Measurements from ENCODE around the gene CHRNA7.
A peak's percentile ranks its signal among the peaks of the same experiment; 100 is the strongest.

The CHRNA7 gene
- 0 to 0.09 (median 0) reads per million in 3 donors for total RNA-seq

- no peaks in the 10 kb centered on the region for H3K27me3 ChIP-seq (replicated peaks; ENCODE audit: control insufficient read depth, insufficient read depth, low read length, poor library complexity, severe bottlenecking)
- H3K4me3 ChIP-seq (ENCODE audit: insufficient read depth, low read depth, low read length, poor library complexity, severe bottlenecking), result peak within 1 kb of the TSS; percentile 32
- no peaks in the 10 kb centered on the region for H3K36me3 ChIP-seq (ENCODE audit: control insufficient read depth, insufficient read depth, low read length)
- no peak within 1 kb of the TSS for H3K27ac ChIP-seq (ENCODE audit: insufficient read depth, low read length, poor library complexity, severe bottlenecking)
- H3K4me1 ChIP-seq (ENCODE audit: control insufficient read depth, insufficient read depth, low read length, poor library complexity, severe bottlenecking), result peaks cover 10% of the 10 kb centered on the region
- no peaks in the 10 kb centered on the region for H3K9me3 ChIP-seq (ENCODE audit: control insufficient read depth, low read length)
- no peak for DNase-seq
Measured at GRCh38 chr15:32029862-32030781, at the start of gene CHRNA7. TSS of gene CHRNA7 (plus strand) at chr15:32030515. CDS start at chr15:32030595, 80 bp downstream.

DNA sequence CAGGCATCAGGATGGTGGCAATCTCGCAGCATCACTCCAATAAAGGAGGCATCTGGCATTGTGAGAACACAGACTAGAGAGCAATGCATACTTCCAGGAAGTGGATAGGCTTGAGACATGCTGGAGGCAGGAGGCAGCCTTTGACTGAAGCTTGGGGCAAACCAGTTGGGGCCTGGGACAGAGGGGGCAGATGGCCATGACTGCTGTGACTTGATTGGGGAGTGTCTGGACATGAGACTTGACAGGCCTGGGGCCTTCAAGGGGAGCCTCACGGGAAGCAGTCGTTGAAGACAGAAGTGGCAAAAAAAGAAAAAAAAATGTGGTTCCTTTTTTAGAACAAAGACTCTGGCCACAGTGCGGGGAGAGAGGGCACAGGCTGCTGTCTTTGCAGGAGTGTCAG lies 44.7 kb upstream of the CHRNA7 start:
- no peak for DNase-seq
- Histone ChIP-seq H3K27me3 (replicated peaks; ENCODE audit: control insufficient read depth, insufficient read depth, low read length, poor library complexity, severe bottlenecking) (no peaks in the 10 kb centered on the region), H3K27ac (ENCODE audit: insufficient read depth, low read length, poor library complexity, severe bottlenecking) (no peak overlapping the region)

DNA sequence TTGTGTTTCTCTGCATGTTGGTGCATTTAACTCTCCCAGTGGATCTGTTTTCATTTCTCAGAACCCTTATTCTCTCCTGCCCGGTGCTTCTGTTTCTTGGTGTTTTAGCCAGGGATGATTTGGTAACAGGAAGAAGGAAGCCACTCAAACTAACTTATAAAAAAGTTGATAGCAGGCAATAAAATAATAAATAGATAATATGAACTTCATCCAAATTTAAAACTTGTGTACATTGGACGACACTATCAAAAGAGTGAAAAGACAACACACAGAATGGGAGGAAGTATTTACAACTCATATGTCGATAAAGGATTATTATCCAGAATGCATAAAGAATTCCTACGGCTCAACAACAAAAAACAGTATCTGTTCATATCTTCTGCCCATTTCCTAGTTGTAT lies 37.3 kb upstream of the CHRNA7 start:
- DNase-seq, result no peak
- no peaks in the 10 kb centered on the region for H3K36me3 ChIP-seq (ENCODE audit: control insufficient read depth, insufficient read depth, low read length)
- H3K4me1 ChIP-seq (ENCODE audit: control insufficient read depth, insufficient read depth, low read length, poor library complexity, severe bottlenecking), result no peaks in the 10 kb centered on the region
- H3K4me3 ChIP-seq (ENCODE audit: insufficient read depth, low read depth, low read length, poor library complexity, severe bottlenecking), result no peak overlapping the region
- no peak overlapping the region for H3K27ac ChIP-seq (ENCODE audit: insufficient read depth, low read length, poor library complexity, severe bottlenecking)
- H3K27me3 ChIP-seq (replicated peaks; ENCODE audit: control insufficient read depth, insufficient read depth, low read length, poor library complexity, severe bottlenecking), result no peaks in the 10 kb centered on the region
- no peaks in the 10 kb centered on the region for H3K9me3 ChIP-seq (ENCODE audit: control insufficient read depth, low read length)

More for the DNA sequence above, 44.7 kb upstream of the CHRNA7 start:
- Histone ChIP-seq H3K4me3 (ENCODE audit: insufficient read depth, low read depth, low read length, poor library complexity, severe bottlenecking) (no peak overlapping the region), H3K36me3 (ENCODE audit: control insufficient read depth, insufficient read depth, low read length) (no peaks in the 10 kb centered on the region), H3K4me1 (ENCODE audit: control insufficient read depth, insufficient read depth, low read length, poor library complexity, severe bottlenecking) (no peaks in the 10 kb centered on the region), H3K9me3 (ENCODE audit: control insufficient read depth, low read length) (no peaks in the 10 kb centered on the region)

GRCh38 chr15:31997711-31998110 lies 32.6 kb upstream of the CHRNA7 start:
- DNase-seq, result no peak
- Histone ChIP-seq H3K4me1 (ENCODE audit: control insufficient read depth, insufficient read depth, low read length, poor library complexity, severe bottlenecking) (no peaks in the 10 kb centered on the region), H3K9me3 (ENCODE audit: control insufficient read depth, low read length) (no peaks in the 10 kb centered on the region), H3K4me3 (ENCODE audit: insufficient read depth, low read depth, low read length, poor library complexity, severe bottlenecking) (no peak overlapping the region), H3K27ac (ENCODE audit: insufficient read depth, low read length, poor library complexity, severe bottlenecking) (no peak overlapping the region), H3K27me3 (replicated peaks; ENCODE audit: control insufficient read depth, insufficient read depth, low read length, poor library complexity, severe bottlenecking) (no peaks in the 10 kb centered on the region), H3K36me3 (ENCODE audit: control insufficient read depth, insufficient read depth, low read length) (no peaks in the 10 kb centered on the region)

DNA sequence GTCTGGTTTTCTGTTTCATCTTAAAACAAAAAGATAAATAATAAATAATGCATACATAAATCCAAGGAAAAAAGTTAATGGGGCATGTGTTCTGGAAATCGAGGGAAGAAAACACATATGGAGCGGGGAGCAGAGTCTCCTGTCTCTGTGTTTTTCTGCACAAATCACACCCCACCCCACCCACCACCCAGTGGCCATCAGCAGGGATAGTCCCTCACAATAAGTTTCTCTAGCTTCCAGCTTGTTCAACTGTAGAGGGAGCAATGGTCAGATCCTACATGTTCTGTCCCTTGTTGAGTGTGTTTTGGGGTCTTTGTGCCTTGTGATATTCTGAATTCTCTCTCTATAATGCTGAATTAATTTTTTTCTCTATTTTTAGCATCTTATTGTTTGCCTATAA lies 26.8 kb upstream of the CHRNA7 start:
- Histone ChIP-seq H3K27ac (ENCODE audit: insufficient read depth, low read length, poor library complexity, severe bottlenecking) (no peak overlapping the region), H3K27me3 (replicated peaks; ENCODE audit: control insufficient read depth, insufficient read depth, low read length, poor library complexity, severe bottlenecking) (no peaks in the 10 kb centered on the region), H3K9me3 (ENCODE audit: control insufficient read depth, low read length) (no peaks in the 10 kb centered on the region), H3K4me1 (ENCODE audit: control insufficient read depth, insufficient read depth, low read length, poor library complexity, severe bottlenecking) (no peaks in the 10 kb centered on the region), H3K36me3 (ENCODE audit: control insufficient read depth, insufficient read depth, low read length) (no peaks in the 10 kb centered on the region), H3K4me3 (ENCODE audit: insufficient read depth, low read depth, low read length, poor library complexity, severe bottlenecking) (no peak overlapping the region)
- DNase-seq, result no peak

DNA sequence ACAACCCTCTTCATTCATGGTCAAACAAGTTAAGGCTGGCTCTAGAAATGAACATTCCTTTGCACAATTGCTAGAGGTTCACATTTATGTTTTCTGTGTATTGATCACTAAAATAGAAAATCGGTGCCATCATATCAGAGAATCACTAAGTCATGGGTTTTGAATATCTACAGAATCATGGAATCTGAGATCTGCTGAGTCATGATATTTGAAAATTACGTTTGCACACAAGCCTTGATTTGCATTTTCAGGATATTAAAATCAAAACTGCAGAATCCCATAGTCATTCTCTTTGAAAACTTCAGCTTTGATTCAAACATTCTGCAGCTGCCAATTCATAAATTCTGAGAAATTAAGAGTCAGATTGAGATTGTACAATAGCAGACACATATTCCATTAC lies 26.1 kb upstream of the CHRNA7 start:
- no peaks in the 10 kb centered on the region for H3K36me3 ChIP-seq (ENCODE audit: control insufficient read depth, insufficient read depth, low read length)
- no peak overlapping the region for H3K4me3 ChIP-seq (ENCODE audit: insufficient read depth, low read depth, low read length, poor library complexity, severe bottlenecking)
- no peak for DNase-seq
- no peak overlapping the region for H3K27ac ChIP-seq (ENCODE audit: insufficient read depth, low read length, poor library complexity, severe bottlenecking)
- no peaks in the 10 kb centered on the region for H3K27me3 ChIP-seq (replicated peaks; ENCODE audit: control insufficient read depth, insufficient read depth, low read length, poor library complexity, severe bottlenecking)
- no peaks in the 10 kb centered on the region for H3K9me3 ChIP-seq (ENCODE audit: control insufficient read depth, low read length)
- no peaks in the 10 kb centered on the region for H3K4me1 ChIP-seq (ENCODE audit: control insufficient read depth, insufficient read depth, low read length, poor library complexity, severe bottlenecking)

GRCh38 chr15:32007355-32007960 lies 22.9 kb upstream of the CHRNA7 start:
- H3K9me3 ChIP-seq (ENCODE audit: control insufficient read depth, low read length), result no peaks in the 10 kb centered on the region
- no peaks in the 10 kb centered on the region for H3K36me3 ChIP-seq (ENCODE audit: control insufficient read depth, insufficient read depth, low read length)
- no peak for DNase-seq
- no peaks in the 10 kb centered on the region for H3K27me3 ChIP-seq (replicated peaks; ENCODE audit: control insufficient read depth, insufficient read depth, low read length, poor library complexity, severe bottlenecking)
- no peak overlapping the region for H3K4me3 ChIP-seq (ENCODE audit: insufficient read depth, low read depth, low read length, poor library complexity, severe bottlenecking)
- H3K4me1 ChIP-seq (ENCODE audit: control insufficient read depth, insufficient read depth, low read length, poor library complexity, severe bottlenecking), result no peaks in the 10 kb centered on the region
- H3K27ac ChIP-seq (ENCODE audit: insufficient read depth, low read length, poor library complexity, severe bottlenecking), result no peak overlapping the region

DNA sequence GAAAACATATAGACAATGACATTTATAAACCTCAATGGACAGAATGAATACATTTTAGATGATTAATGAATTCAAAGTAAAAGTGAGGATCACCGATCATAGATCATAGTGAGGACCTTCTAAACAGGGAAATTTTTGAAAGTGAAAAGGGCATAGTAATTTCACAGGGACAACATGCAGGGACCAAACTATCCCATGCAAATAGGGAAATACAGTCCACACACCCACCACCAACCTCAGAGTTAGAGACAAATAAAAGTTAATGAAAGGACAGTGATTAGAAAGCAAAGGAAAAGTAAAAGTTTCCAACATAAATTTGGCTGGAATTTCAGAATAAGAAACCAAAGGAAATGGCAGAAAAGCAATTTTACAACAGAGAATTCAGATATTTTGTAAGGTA lies 15.4 kb upstream of the CHRNA7 start:
- Histone ChIP-seq H3K36me3 (ENCODE audit: control insufficient read depth, insufficient read depth, low read length) (no peaks in the 10 kb centered on the region), H3K4me1 (ENCODE audit: control insufficient read depth, insufficient read depth, low read length, poor library complexity, severe bottlenecking) (no peaks in the 10 kb centered on the region), H3K9me3 (ENCODE audit: control insufficient read depth, low read length) (no peaks in the 10 kb centered on the region), H3K27ac (ENCODE audit: insufficient read depth, low read length, poor library complexity, severe bottlenecking) (no peak overlapping the region), H3K27me3 (replicated peaks; ENCODE audit: control insufficient read depth, insufficient read depth, low read length, poor library complexity, severe bottlenecking) (no peaks in the 10 kb centered on the region), H3K4me3 (ENCODE audit: insufficient read depth, low read depth, low read length, poor library complexity, severe bottlenecking) (no peak overlapping the region)
- no peak for DNase-seq

- H3K36me3 ChIP-seq (ENCODE audit: control insufficient read depth, insufficient read depth, low read length), result no peaks in the 10 kb centered on the region
- no peaks in the 10 kb centered on the region for H3K9me3 ChIP-seq (ENCODE audit: control insufficient read depth, low read length)
- DNase-seq, result no peak
- no peaks in the 10 kb centered on the region for H3K4me1 ChIP-seq (ENCODE audit: control insufficient read depth, insufficient read depth, low read length, poor library complexity, severe bottlenecking)
- no peak overlapping the region for H3K27ac ChIP-seq (ENCODE audit: insufficient read depth, low read length, poor library complexity, severe bottlenecking)
- no peak overlapping the region for H3K4me3 ChIP-seq (ENCODE audit: insufficient read depth, low read depth, low read length, poor library complexity, severe bottlenecking)
- H3K27me3 ChIP-seq (replicated peaks; ENCODE audit: control insufficient read depth, insufficient read depth, low read length, poor library complexity, severe bottlenecking), result no peaks in the 10 kb centered on the region
Measured at GRCh38 chr15:32020156-32020555, 10.2 kb upstream of the CHRNA7 start.

- H3K4me3 ChIP-seq (ENCODE audit: insufficient read depth, low read depth, low read length, poor library complexity, severe bottlenecking), result no peak overlapping the region
- H3K27me3 ChIP-seq (replicated peaks; ENCODE audit: control insufficient read depth, insufficient read depth, low read length, poor library complexity, severe bottlenecking), result no peaks in the 10 kb centered on the region
- H3K36me3 ChIP-seq (ENCODE audit: control insufficient read depth, insufficient read depth, low read length), result no peaks in the 10 kb centered on the region
- no peak overlapping the region for H3K27ac ChIP-seq (ENCODE audit: insufficient read depth, low read length, poor library complexity, severe bottlenecking)
- peaks cover 10% of the 10 kb centered on the region for H3K4me1 ChIP-seq (ENCODE audit: control insufficient read depth, insufficient read depth, low read length, poor library complexity, severe bottlenecking)
- DNase-seq, result no peak
- no peaks in the 10 kb centered on the region for H3K9me3 ChIP-seq (ENCODE audit: control insufficient read depth, low read length)
Measured at GRCh38 chr15:32028921-32029320, 1.4 kb upstream of the CHRNA7 start.
